IPS-NIHi11 (cell line): ENCODE measurements around the gene PTPRG.

Experiments
- DNase-seq: peaks from one replicate; pipeline ENCODE4 v3.0.0; 2012; ENCODE audit warnings: mixed read lengths, low spot score

The PTPRG gene

GRCh38 chr3:62068337-62068736, 507.0 kb downstream of the PTPRG start:
- DNase-seq = no peak

- no peak for DNase-seq
These were observed 509.5 kb downstream of the PTPRG start for GRCh38 chr3:62070891-62071290.

- no peak for DNase-seq
These were observed 511.7 kb downstream of the PTPRG start for GRCh38 chr3:62073038-62073437.

DNA sequence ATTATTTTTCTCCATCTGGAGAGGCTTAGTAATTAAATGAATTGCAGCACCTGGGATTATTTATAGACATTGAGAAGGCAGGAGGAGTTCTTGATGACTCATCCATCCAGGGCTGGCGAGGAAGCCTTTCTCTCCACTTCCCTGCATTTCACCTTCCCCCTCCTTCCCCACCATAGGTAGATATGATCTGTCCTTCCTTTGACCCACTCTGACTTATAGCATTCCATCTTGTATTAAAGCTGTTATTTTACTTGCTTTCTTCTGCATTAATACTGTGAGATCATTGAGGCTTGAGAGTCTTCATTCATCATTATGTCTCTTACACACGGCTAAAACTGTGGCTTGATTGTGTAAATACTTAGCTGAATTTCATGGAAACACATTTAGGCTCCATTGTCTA, 523.2 kb downstream of the PTPRG start:
- DNase-seq = peak; percentile 16

DNA sequence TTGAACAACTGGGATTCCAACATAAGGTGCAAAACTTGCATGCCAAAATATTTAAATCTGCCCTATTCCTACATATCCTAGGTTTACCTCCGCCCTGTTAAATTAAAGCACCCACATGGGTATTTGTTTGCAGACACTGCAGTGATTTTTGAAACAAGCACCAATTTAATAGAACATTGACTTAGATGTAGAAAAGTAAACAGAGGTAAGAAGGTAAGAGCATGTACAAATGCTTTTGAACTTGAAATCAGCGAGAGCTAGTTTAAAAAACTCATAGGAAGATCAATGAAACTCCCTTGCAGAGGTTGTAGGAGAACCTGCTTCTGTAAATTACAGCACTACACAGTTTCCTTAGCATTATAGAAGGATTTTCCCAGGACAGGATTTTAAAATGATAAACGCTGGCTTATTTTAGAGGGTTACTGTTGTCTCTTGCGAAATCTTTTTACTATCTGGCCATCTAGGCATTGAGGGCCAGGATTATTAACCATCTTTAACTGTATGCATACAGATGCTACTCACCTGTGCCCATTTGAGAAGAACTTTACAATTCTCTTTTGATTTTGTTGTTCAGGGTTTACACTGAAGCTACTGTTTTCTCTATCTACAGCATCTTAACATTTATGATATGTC, 527.2 kb downstream of the PTPRG start:
- DNase-seq = no peak

GRCh38 chr3:62090066-62090465, 528.7 kb downstream of the PTPRG start:
- no peak for DNase-seq

GRCh38 chr3:62090519-62090918, 529.1 kb downstream of the PTPRG start:
- no peak for DNase-seq

- DNase-seq = no peak
These were observed 531.7 kb downstream of the PTPRG start for GRCh38 chr3:62093025-62093424.

- no peak for DNase-seq
These were observed 533.1 kb downstream of the PTPRG start for GRCh38 chr3:62094461-62094860.

- no peak for DNase-seq
These were observed 533.7 kb downstream of the PTPRG start for GRCh38 chr3:62095080-62095479.

DNA sequence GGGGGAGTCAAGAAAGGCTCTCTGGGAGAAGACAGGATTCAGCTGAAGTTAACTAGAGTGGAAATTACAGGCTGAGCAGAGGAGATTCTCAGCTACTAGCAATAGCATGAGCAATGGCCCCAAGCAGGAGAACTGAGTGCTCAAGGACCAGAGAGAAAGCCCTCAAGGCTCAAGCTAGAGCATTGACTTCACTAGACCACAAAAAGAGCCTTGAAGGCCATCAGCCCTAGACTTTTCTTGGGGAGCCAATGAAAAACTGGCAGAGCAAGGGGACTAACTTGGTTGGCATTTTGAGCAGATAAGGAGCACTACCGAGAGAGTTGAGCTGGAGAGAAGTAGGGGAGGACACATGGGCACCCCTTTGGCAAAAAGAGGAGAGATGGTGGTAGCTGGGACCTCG, 534.4 kb downstream of the PTPRG start:
- DNase-seq = no peak

GRCh38 chr3:62096521-62096920, 535.1 kb downstream of the PTPRG start:
- no peak for DNase-seq

GRCh38 chr3:62097121-62097520, 535.8 kb downstream of the PTPRG start:
- DNase-seq = no peak

DNA sequence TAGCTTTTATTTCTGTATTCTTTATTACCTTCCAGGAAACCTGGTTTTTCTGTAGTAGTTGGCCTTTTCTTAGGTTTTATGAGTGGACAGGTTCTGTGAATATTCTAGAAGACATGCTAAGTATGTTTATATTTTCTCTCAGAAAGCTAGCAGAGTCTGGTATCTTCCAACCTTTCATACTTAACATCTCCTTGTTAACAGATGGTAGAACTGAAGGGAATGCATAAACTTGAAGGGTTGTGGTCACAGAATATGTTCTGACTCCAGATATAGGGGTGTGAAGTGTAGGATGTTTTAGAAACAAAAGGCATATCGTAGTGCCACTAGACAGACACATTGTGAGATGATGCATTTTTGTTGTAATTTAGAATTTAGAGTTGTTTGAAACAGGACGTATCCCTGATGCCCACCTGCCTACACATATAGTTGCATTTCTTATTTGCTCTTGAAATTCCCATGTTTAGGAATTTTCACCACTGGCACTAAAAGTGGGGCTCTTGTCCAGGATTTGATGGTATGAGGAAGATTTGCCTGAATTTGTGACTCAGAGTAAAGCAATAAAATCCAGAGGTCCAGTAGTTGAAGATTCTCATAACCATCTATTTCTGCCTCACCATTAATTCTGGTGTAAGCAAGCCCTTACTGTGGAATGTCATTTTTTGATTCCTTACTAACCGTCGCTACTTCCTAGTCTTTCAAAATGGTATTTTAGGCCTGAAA, 537.4 kb downstream of the PTPRG start:
- DNase-seq = no peak

GRCh38 chr3:62100282-62100989, 539.1 kb downstream of the PTPRG start:
- DNase-seq = no peak

GRCh38 chr3:62101488-62101887, 540.1 kb downstream of the PTPRG start:
- no peak for DNase-seq

DNA sequence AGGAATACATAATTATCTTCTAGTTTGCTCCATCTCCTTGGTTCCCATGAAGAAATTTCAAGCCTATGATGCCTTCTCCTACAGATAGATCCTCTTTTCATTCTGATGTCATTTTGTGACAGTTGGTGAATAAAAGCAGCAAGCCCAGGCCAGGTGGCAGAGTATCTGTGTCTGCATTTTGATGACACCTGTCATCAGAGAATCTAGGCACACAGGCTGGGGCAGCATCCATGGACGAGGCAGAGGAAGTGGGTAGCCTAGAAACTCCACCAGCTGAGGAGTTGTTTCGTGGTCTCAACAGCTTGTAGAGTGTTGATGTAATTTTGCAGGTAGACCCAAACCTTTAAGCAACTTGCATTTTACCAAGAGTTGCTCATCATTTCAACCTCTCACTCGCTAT, 542.2 kb downstream of the PTPRG start:
- no peak for DNase-seq

DNA sequence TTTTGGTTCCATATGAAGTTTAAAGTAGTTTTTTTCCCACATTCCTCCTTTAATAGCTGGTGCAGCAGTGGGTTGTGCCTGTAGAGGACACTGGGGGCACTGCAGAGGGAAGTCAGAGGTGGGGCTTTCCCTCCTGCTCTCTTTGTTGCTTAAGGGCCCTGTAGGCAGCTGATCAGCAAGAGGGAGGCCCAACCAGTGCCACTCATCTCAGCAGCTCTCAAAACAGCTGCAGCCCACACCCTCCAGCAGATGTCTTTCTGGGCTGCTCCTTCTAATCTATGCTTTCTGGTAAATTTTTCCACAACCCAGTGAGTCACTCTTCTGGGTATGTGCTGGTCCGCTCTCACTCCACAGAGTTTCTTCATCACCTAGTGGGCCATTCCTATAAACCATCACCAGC, 548.2 kb downstream of the PTPRG start:
- peak; percentile 47 for DNase-seq

DNA sequence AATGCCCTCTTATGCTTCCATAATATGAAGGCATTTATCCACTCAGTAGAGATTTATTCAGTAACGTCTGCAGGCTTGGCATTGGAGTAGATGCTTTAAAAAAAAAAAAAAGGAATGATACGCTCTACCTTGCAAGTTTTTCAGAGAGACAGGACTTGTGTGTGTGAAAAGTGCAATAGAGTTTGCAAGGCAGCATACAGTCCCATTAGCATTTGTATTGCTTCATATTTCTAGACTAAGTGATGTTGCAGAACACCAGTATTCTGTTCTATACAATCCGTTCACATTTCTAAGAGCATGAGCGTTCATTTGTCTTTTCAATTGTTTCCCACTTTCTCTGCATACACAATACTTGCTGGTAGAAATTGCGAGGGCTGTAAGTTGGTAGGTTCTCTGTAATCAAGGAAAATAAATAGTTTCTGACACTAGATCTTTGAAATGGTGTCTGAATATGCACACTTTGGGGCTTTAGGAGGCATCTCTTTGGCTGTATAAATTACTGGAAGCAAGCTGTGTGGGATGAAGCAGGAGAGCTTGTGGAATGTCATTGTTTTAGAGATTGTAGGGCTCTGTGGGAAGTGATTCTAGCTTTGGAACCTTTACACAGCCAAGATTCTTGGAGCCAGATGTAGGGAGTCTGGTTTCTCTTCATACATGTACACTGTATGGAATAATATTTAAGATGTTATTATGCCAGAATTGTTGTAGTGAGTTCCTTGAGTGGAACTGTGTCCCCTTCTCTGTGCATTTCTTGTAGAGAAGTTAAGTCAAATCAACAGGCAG, 549.3 kb downstream of the PTPRG start:
- DNase-seq = no peak

DNA sequence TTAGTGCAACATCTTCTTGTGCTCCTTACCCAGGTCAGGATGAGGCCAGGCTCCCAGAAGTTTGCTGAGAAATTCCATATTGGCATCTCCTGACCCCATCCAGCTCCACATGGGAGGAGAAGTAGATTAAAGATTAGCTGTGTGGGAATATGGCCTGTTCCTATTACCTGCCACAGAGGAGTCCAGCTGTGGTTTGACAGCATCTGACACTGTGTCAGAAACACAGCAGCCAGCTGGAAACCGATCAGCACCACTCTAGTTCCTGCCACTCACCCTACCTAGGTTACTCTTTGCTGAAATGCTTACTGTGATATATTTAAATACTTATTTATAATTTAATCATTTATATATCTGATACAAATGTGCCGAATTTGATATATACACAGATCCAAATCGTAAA, 551.7 kb downstream of the PTPRG start:
- no peak for DNase-seq

DNA sequence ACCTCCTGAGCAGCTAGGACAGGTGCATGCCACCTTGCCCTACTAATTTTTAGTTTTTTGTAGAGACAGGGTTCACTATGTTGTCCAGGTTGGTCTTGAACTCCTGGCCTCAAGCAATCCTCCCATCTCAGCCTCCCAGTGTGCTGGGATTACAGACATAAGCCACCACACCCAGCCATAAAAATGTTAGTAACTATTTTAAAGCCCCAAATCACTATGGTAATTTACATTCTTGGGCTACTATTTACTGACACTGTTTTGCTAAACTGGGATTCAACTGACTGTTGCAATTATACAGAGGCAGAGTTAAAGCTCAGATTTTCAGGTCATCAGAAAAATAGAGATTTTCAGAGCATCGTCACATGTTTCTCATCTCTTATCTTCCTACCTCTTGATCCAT, 553.4 kb downstream of the PTPRG start:
- DNase-seq = no peak

DNA sequence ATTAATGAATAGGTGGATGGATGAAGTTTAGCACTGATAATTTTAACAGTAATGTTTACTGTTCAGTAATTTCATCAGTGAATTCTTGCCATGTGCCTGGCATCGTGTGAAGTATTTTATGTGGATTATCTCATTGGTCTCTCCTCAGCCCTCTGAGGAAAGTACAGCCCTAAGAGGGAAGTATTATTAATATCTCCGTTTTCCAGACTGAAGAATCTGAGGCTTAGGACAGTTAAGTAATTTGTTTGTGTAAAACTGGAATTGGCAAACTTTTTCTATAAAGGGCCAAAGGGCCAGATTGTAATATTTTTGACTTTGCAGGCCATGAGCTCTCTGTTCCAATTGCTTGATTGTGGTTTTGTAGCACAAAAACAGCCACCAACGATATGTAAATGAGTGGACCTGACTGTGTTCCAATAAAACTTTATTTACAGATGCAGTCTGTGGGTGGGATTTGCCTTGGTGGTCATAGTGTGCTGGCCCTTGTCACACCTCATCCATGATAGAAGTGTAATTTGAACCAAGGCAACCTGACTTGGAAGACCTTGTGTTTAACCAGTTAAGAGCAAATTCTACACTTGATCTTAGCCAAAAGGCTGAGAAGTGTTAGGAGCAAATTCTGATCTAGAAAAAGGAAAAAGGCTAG, 556.7 kb downstream of the PTPRG start:
- no peak for DNase-seq
